ENCODE data around the gene HS2ST1.

- TF ChIP-seq GABPA (IDR thresholded peaks at IDR 0.05; ENCODE audit: low read depth) (no peak), CTCF (IDR thresholded peaks at IDR 0.05; ENCODE audit: insufficient read depth, low read length) (no peak), POLR2AphosphoS5 (IDR thresholded peaks at IDR 0.05; ENCODE audit: low read depth) (no peak), REST (IDR thresholded peaks at IDR 0.05; ENCODE audit: insufficient replicate concordance, low read depth) (no peak), SPI1 (IDR thresholded peaks at IDR 0.05; ENCODE audit: borderline replicate concordance, low read depth) (no peak)
Measured at GRCh38 chr1:86887479-86888162, 26.8 kb upstream of the HS2ST1 start.

All from HL-60 (cell line).